ENCODE data around the gene TSPAN5.

The TSPAN5 gene

GRCh38 chr4:98620087-98620784 is 38.2 kb downstream of the TSPAN5 start:
- no peak for DNase-seq (ENCODE audit: low read depth in 1 of 2, low spot score in 1 of 2)

GRCh38 chr4:98619180-98619579 is 39.2 kb downstream of the TSPAN5 start:
- no peak for DNase-seq (ENCODE audit: low read depth in 1 of 2, low spot score in 1 of 2)

DNA sequence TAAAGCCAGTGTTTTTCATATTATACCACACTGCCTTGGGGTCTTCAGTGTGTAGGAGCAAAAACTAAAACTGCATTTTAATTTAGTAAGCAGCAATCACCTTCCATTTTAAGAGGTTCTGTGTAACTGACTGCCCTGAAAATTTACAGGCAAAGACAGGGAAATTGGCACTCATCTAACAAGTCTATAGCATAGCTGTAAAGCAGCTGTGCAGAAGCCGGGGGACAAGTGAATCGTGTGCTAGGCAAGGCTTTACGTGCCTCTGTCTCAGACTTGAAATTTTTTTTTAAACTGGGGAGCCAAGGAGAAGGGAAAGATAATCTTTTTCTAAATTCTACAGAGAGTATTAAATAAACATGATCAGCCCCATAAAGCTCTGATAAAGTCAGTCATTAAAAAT is 39.7 kb downstream of the TSPAN5 start:
- DNase-seq (ENCODE audit: low read depth in 1 of 2, low spot score in 1 of 2): no peak

- DNase-seq (ENCODE audit: low read depth in 1 of 2, low spot score in 1 of 2): no peak
Measured at GRCh38 chr4:98617358-98618047, 40.9 kb downstream of the TSPAN5 start.

DNA sequence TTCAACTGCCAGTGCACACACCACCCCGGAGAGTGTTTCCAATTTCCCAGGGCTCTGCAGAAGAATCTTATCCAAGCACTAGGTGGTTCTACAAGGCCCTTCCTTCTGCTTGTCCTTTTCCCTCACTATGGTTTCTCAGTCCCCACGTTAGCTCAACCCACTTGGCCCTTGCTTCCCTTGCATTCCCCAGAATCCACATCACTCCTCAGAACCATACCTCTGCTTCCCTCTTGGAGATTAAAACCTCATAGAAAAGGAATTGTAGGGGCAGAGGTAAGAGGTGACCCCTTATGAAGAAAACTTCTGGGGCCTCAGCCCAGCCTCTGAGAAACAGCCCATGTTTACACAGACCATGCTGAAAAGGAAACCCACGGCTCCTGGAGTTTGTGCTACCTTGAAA is 42.4 kb downstream of the TSPAN5 start:
- DNase-seq (ENCODE audit: low read depth in 1 of 2, low spot score in 1 of 2): no peak

DNA sequence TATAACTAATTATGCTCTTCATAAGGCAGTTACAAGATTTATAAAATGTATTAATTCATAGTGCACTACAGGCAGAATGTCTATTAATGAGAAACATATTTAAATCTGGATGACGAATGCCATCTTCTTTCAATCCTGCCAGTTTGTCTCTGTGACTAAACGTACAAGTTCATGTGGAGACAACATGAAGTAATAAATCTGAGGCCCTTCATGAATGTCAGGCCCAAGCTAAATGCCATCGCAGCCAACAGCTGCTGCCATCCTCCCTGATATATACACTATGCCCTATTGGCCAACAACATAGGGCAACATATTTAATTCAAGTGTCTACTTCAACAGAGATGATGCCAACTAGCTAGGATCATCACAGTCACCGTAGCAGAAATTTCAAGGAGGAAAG is 43.7 kb downstream of the TSPAN5 start:
- DNase-seq (ENCODE audit: low read depth in 1 of 2, low spot score in 1 of 2): no peak

DNA sequence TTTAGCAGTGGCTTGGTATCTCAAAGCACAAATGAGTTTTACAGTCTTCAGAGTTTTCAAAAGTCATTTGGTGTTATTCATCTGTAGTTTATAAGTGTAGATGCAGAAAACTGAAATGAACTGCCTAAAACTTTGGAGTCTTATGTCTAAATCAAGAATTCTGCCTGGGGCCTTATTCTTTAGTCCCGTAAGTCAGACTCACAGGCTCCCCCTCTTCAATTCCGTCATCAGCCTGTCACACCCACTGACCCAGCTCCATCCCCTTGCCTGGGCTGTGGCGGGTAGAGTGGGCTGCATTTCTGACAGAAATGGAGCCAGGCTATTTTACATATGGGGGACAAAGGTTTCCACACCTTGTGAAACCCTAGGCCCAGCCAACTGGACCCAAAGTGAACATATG is 44.3 kb downstream of the TSPAN5 start:
- DNase-seq (ENCODE audit: low read depth in 1 of 2, low spot score in 1 of 2): no peak

DNA sequence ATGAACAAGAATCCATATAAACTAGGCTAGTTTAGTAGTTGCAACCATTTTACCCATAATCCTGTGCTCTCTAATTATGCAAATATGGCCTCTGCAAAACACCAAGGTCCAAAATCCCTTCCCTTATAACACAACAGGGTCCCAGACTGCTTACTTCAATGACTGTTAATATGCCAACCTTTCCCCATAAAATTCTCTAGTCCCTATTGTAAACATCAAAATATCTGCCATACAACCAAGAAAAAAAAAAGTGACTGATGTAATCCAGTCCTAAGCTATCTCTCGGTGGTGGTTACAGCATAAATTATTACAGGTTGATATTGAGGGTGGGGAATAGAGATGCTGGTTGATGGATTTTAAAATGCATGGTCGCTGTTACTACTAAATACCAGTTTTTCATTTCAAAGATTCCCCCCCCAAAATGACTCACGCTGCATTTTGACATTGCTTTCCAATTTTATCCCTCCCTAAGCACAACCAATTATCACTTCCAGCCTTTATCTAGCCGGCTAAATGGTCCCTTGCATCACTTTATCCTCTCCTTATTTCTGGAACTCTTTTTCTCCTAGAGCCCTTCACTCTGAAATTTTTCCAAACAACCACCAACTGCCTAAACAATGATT is 44.8 kb downstream of the TSPAN5 start:
- no peak for DNase-seq (ENCODE audit: low read depth in 1 of 2, low spot score in 1 of 2)

GRCh38 chr4:98612318-98613250 is 45.8 kb downstream of the TSPAN5 start:
- no peak for DNase-seq (ENCODE audit: low read depth in 1 of 2, low spot score in 1 of 2)

- DNase-seq (ENCODE audit: low read depth in 1 of 2, low spot score in 1 of 2): no peak
Measured at GRCh38 chr4:98611677-98612317, 46.6 kb downstream of the TSPAN5 start.

DNA sequence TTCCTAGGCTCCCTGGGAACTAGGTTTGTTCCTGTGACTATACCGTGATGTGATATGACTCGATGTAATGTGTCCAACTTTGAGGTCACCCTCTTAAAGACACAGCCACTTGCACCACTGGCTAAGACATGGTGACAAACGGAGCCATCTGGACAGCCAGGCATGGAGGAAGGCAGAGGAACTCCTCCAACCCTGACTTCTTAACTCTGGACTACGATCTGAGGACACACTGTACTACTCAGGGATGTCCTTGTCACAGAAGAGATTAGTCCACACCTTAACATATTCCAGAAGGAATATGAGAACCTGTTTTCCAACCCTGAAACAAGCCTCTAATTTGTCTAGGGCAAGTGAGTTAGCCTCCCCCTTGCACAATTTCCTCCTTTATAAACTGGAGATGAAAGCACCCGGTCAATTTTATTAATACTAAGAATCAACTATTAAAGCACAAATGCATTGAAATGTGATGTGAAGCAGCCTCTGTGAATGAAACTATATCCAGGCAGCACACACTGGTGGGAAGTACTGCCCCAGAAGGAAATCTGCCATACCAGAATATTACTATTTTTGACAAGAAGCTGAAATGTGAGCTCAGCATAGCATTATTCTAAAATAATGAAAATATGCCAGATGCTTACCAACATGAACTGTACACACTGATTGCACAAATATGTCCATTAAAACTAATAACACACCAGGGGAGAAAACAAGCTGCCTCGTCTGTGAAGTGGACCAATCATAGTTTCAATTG is 47.3 kb downstream of the TSPAN5 start:
- no peak for DNase-seq (ENCODE audit: low read depth in 1 of 2, low spot score in 1 of 2)

- DNase-seq (ENCODE audit: low read depth in 1 of 2, low spot score in 1 of 2): no peak
Measured at GRCh38 chr4:98610431-98610830, 48.0 kb downstream of the TSPAN5 start.

DNA sequence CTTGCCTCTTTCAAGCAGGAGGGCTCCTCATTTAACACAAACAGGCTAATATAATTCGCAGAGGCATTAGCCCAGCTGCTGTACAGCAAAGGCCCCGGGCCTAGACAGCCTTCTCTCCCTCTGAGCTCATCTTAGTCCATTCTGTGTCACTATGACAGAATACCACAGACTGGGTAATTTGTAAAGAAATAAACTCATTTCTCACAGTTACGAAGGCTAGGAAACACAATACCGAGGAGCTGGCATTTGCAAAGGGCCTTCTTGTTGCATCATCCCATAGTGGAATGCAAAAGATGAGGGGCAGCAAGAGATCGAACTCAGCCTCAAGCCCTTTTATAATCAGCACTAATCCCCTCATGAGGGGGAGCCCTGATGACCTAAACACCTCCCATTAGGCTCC is 48.5 kb downstream of the TSPAN5 start:
- DNase-seq (ENCODE audit: low read depth in 1 of 2, low spot score in 1 of 2): no peak

DNA sequence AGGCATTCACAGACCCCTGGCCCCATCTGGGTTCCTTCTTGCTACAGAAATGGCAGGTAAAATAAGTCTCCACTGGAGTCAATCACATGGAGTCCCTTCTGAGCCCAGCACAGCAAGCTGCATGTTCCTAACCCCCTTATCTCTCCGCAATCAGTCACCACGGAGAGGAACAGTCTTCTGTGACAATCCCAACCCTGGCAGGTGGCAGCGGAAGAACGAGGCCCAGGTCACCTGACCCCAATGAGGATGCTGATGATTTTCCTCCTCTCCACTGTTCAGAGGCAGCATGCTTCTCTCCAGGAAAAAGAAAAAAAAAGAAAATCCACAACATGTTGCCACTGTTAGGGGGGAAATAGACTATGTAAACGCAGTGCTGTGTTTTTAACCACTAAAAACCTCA is 50.1 kb downstream of the TSPAN5 start:
- no peak for DNase-seq (ENCODE audit: low read depth in 1 of 2, low spot score in 1 of 2)

DNA sequence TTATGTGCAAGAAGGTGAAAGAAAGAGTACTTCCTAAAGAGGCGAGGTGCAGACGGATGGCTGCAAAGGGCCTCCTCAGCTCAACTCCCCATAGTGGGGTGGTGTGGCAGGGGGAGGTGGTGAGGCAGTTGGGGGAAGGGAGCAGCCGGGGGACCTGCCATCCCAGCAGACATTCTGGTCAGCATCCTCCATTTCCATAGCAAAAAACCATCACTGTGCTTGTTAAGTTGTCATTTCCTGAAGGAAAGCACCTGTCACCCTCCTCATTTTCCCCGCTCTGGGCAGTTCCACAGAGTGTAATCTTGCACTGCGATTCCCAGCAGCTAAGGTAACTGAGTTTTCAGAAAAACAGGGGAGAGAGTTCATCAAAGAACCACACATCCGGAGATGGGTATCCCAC is 51.5 kb downstream of the TSPAN5 start:
- DNase-seq (ENCODE audit: low read depth in 1 of 2, low spot score in 1 of 2): no peak

GRCh38 chr4:98605216-98605615 is 53.2 kb downstream of the TSPAN5 start:
- DNase-seq (ENCODE audit: low read depth in 1 of 2, low spot score in 1 of 2): no peak

- no peak for DNase-seq (ENCODE audit: low read depth in 1 of 2, low spot score in 1 of 2)
Measured at GRCh38 chr4:98604723-98605122, 53.7 kb downstream of the TSPAN5 start.

DNA sequence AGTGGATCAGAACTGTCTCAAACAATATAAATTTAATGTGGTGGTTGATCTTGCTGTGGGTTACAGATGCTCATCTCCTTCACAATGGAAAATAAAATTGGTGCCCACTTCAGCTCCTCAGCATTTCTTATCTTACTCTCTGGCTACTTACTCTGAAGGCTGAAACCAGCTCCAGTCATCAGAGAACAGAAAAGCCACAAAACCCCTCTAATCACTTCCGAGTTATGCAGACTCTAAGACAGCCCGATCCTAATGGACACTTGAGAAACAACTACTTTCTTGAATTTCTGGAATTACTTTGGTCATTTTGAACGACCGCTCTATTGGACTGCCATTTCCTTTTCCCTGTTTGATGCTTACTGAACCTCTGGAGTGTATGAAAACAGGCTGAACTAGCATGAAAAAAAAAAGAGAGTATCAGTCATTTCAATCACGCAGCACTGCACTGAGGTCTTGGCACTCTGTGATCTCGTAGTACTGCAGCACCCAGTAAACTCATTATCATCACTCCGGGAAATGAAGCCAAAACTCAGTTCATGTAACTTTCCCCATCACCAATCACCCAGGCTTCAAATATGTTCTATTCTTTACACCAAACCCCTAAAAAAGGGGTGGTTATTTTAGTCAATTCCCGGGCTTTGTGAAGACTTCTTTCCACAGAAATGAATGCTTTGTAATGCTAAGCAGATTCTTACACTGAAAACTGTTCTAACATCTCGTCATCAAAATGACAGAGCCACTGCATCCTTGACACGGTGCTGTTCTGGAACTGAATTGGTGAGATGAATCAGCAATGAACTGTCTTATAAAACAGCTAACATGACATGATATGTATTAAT is 54.5 kb downstream of the TSPAN5 start:
- no peak for DNase-seq (ENCODE audit: low read depth in 1 of 2, low spot score in 1 of 2)

- DNase-seq (ENCODE audit: low read depth in 1 of 2, low spot score in 1 of 2): no peak
Measured at GRCh38 chr4:98602270-98602669, 56.1 kb downstream of the TSPAN5 start.
